ENCODE data around the gene PDIA5.

The PDIA5 gene

DNA sequence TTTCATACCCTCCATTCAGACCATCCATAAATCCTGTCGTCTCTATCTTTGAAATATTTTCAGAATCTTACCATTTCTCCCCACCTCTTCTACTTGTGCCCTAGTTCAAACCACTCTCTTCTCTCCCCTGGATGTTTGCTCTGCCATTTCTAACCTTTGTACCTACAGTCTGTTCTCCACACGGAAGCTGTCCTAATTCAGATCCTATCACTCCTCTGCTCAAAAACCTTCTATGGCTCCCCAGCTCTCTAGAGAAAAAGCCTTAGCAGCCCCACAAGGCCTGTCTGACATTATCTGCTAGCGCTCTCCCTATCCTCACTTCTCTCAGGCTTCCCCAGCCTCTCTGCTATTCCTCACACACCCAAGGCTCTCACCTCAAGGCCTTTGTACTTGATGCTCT, 34.8 kb upstream of the PDIA5 start:
- TF ChIP-seq, protein P1, sequence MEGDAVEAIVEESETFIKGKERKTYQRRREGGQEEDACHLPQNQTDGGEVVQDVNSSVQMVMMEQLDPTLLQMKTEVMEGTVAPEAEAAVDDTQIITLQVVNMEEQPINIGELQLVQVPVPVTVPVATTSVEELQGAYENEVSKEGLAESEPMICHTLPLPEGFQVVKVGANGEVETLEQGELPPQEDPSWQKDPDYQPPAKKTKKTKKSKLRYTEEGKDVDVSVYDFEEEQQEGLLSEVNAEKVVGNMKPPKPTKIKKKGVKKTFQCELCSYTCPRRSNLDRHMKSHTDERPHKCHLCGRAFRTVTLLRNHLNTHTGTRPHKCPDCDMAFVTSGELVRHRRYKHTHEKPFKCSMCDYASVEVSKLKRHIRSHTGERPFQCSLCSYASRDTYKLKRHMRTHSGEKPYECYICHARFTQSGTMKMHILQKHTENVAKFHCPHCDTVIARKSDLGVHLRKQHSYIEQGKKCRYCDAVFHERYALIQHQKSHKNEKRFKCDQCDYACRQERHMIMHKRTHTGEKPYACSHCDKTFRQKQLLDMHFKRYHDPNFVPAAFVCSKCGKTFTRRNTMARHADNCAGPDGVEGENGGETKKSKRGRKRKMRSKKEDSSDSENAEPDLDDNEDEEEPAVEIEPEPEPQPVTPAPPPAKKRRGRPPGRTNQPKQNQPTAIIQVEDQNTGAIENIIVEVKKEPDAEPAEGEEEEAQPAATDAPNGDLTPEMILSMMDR (IDR thresholded peaks at IDR 0.05; ENCODE audit: low read depth, low read length), result no peak
- H3K4me3 ChIP-seq (ENCODE audit: low read depth, low read length), result no peak overlapping the region

DNA sequence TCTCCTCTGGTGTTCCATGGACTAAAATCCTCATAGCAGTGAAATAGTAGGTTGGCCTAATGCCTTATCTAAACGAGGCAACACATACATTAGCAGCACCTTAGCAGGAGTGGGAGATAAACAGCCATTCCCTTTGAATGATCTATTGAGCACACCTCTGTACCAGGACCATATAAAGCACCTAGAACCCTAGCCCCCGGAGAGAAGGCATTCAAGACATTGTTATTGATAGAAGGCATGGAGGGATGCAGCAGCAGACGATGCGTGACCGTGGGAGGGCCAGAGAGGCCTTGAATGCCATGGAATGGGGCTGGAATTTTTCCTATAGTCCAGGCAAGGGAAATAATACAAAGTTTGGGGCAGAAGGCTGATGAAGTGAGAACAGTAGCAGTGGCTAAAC, 32.7 kb upstream of the PDIA5 start:
- H3K4me3 ChIP-seq (ENCODE audit: low read depth, low read length), result no peak overlapping the region
- TF ChIP-seq, protein P1 (IDR thresholded peaks at IDR 0.05; ENCODE audit: low read depth, low read length), result no peak

DNA sequence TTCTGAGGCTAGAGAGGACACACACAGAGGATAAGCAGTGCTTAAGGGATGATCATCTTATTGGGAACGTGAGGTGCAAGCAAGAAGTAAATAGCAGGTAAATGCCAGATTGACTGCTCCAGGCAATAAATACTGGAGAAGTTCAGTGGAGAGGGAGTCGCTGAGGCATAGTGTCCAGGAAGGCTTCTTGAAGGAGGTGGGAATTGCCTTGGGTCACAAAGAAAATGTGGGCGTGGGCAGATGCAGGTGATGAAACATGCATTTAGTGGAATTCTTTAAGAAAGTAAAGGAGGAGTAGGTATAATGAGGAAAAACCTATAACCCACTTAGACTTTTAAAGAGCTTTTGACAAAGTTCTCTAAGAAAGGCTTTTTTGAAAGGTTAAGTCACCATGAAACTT, 31.8 kb upstream of the PDIA5 start:
- TF ChIP-seq, protein P1 (IDR thresholded peaks at IDR 0.05; ENCODE audit: low read depth, low read length), result no peak
- no peak overlapping the region for H3K4me3 ChIP-seq (ENCODE audit: low read depth, low read length)

DNA sequence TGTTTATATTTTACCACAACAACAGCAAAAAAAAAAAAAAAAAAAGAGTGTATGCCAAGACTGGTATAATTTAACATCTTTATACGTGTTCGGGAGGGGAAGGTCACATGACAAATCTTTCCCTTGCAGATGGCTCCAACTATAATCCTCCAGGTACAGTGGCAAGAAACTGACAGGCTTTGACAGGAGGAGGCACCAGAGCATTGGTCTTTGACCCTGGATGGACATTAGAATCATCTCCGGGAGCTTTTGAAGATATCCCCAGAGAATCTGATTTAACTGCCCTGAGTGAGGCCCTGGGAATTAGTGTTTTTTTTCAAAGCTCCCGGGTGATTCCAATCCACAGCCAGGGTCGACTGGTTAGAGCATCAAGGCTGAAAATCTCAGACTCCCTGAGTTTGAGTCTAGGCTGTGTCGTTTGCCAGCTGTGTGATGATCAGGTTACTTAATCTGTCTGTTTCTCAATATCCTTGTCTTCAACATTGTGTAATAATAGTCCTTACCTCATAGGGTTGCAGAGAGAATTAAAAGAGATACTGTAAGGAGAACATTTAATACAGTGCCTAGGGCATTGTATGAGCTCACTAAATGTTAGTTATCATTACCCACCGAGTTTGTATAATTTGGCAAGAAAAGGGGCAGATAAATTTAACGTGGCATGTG, 30.3 kb upstream of the PDIA5 start:
- TF ChIP-seq, protein P1 (IDR thresholded peaks at IDR 0.05; ENCODE audit: low read depth, low read length), result no peak

DNA sequence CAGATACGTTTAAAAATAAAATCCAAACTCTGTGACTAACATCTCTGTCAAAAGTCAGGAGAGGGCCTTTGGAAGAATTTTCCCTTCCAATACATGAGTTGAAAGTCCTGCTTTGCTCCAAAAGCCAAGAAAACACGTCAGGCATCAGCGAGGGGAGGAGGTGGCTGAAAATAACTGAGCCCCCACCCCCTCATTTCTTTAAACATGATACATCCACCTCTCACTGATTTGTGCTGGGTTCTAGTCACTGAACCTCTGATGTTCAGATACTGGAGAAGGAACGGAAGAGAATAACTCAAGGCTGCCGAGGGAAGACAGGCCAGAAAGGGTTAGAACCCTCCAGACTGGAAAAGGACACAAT, 29.8 kb upstream of the PDIA5 start:
- TF ChIP-seq, protein P1 (IDR thresholded peaks at IDR 0.05; ENCODE audit: low read depth, low read length), result no peak
- H3K4me3 ChIP-seq (ENCODE audit: low read depth, low read length), result no peak overlapping the region

More for the DNA sequence above, 30.3 kb upstream of the PDIA5 start:
- no peak overlapping the region for H3K4me3 ChIP-seq (ENCODE audit: low read depth, low read length)

DNA sequence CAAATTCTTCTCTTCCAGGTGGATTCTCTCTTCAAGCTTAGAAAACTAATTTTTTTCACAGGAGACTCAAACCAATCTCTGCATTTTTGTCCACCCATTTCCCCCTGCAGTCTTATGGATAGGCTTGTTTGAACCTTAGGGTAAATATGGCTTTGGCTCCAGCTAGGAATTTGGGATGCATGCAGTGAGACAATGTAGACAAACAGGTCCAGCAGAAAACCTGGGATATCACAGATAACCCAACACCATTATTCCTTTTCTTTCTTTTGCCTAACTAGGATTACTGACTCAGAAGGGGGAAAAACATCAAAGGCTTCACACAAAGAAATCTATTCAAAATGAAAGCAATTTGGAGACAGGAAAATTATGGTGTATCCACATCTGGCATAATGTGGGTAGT, 28.1 kb upstream of the PDIA5 start:
- TF ChIP-seq, protein P1 (IDR thresholded peaks at IDR 0.05; ENCODE audit: low read depth, low read length), result no peak

DNA sequence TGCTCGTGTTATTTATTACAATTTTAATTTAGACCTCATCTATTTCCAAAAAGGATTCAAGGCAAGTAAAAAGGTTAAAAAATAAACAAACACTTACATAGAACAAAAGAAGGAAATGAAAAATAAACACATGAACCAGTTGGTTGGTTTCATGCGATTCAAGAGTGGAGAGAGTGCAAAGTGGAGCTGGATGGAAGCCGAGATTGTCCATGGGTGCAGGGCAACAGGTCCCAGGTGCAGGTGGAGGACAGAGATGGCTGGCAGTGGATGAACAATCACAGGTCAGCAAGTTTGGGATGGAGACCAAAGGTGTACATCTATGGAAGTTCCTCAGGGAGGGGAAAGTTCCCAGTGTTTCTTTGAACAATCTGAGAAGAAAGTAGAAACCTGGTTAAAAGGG, 27.6 kb upstream of the PDIA5 start:
- TF ChIP-seq, protein P1 (IDR thresholded peaks at IDR 0.05; ENCODE audit: low read depth, low read length), result no peak
- no peak overlapping the region for H3K4me3 ChIP-seq (ENCODE audit: low read depth, low read length)

More for the DNA sequence above, 28.1 kb upstream of the PDIA5 start:
- no peak overlapping the region for H3K4me3 ChIP-seq (ENCODE audit: low read depth, low read length)
